ENCODE data around the gene KIF6.

GRCh38 chr6:39298061-39298460, 427.1 kb downstream of the KIF6 start:
- TF ChIP-seq CTCF (IDR thresholded peaks at IDR 0.05) (no peak), REST (IDR thresholded peaks at IDR 0.05; ENCODE audit: insufficient read depth in 1 of 2, low read depth in 2 of 2, low read length in 1 of 2) (no peak), SIN3A (IDR thresholded peaks at IDR 0.05; ENCODE audit: borderline replicate concordance, insufficient read depth, low read depth, low read length) (no peak), POLR2AphosphoS5 (IDR thresholded peaks at IDR 0.05; ENCODE audit: low read depth, low read length) (no peak)

Measured in Panc1 (cell line).